HCT116 (cell line): ENCODE data around the gene GRAMD4. TPM values are rescaled to one million over a fixed set of nuclear protein-coding genes. Genes with fewer than 3 reads are reported as not detected.

Experiments
- ATAC-seq: fragments of 200-7000 bp; cut with Tn5 transposase; 2 replicates; pipeline ENCODE4 v1.9.1; 2020; ENCODE audit warnings: mild to moderate bottlenecking, moderate library complexity
- BruUV-seq: library from RNA; stranded (reverse); fragments of 400-500 nt; replicated peaks from 2 replicates; lab custom pipeline; 2021; lab: Mats Ljungman, UMichigan
- CTCF ChIA-PET: fragments of 300-600 bp; sonication (Branson Sonifier 250); formaldehyde crosslinking; loops from one replicate; lab custom pipeline; 2021; ENCODE audit warnings: antibody characterized with exemption; lab: Charles Lee
- POLR2A ChIA-PET: fragments of 300-600, 350-600 bp; sonication (Branson Sonifier 250); formaldehyde crosslinking; loops from one replicate; lab custom pipeline; 2021; ENCODE audit warnings: antibody characterized with exemption; lab: Charles Lee
- RAD21 ChIA-PET, 2 experiments: fragments of 300-600 bp; sonication (Branson Sonifier 250); formaldehyde crosslinking; loops; one replicate each; lab custom pipeline; 2023; ENCODE audit warnings: low total read pairs in 2 of 2; ENCODE audit not compliant: uncharacterized antibody in 2 of 2, unreplicated experiment in 2 of 2, low non-redundant PET in 1 of 2; lab: Charles Lee
- DNase-seq: peaks from one replicate; pipeline ENCODE4 v3.0.0-alpha.2; 2010; ENCODE audit warnings: low read depth, low spot score
- H2AFZ ChIP-seq: fragments of 200-600 bp; shearing (Covaris generic), sonication (generic); 2 replicates; pipeline ENCODE4 v1.6.1; 2017; ENCODE audit warnings: low read depth, mixed run types, mixed read lengths, antibody characterized with exemption, low read length; ENCODE audit not compliant: poor library complexity, severe bottlenecking
- H3K27ac ChIP-seq: 2 replicates; pipeline ENCODE4 v1.5.1; 2012; ENCODE audit warnings: low read depth, low read length
- H3K27me3 ChIP-seq: fragments of 200-600 bp; sonication (generic); 2 replicates; pipeline ENCODE4 v1.6.1; 2016; ENCODE audit warnings: mixed run types, low read length, mixed read lengths; ENCODE audit not compliant: insufficient read depth
- H3K36me3 ChIP-seq, 2 experiments: fragments of 200-500 bp in 1 of 2; fragments of 200-600 bp in 1 of 2; sonication (Bioruptor generic) in 1 of 2; sonication (generic) in 1 of 2; 2 replicates each; pipeline versions ENCODE4 v1.5.1 to v1.6.1; 2014 to 2016; ENCODE audit warnings: low read length in 2 of 2, inconsistent platforms in 1 of 2, mixed read lengths in 1 of 2, mixed run types in 1 of 2; ENCODE audit not compliant: insufficient read depth in 2 of 2, control insufficient read depth in 1 of 2
- H3K4me1 ChIP-seq, 2 experiments: fragments of 200-600 bp in 1 of 2; sonication (generic) in 1 of 2; 2 replicates each; pipeline versions ENCODE4 v1.5.1 to v1.6.1; 2012 to 2017; ENCODE audit warnings: low read length in 2 of 2, inconsistent platforms in 1 of 2, mild to moderate bottlenecking in 1 of 2, mixed read lengths in 1 of 2, mixed run types in 1 of 2, moderate library complexity in 1 of 2; ENCODE audit not compliant: insufficient read depth in 2 of 2, control insufficient read depth in 1 of 2
- H3K4me2 ChIP-seq: fragments of 200-600 bp; sonication (generic); 2 replicates; pipeline ENCODE4 v1.6.1; 2017; ENCODE audit warnings: mixed run types, low read length, mixed read lengths
- H3K4me3 ChIP-seq, 2 experiments: fragments of 200-600 bp in 1 of 2; sonication (generic) in 1 of 2; replicated peaks in 1 of 2; 2 replicates each; pipeline ENCODE4 v1.5.1; 2011 to 2016; ENCODE audit warnings: low read length in 2 of 2, control low read depth in 1 of 2, low read depth in 1 of 2, mild to moderate bottlenecking in 1 of 2, mixed read lengths in 1 of 2, mixed run types in 1 of 2
- H3K79me2 ChIP-seq: fragments of 200-600 bp; sonication (generic); 2 replicates; pipeline ENCODE4 v1.6.1; 2017; ENCODE audit warnings: mild to moderate bottlenecking, mixed run types, low read length, moderate library complexity, mixed read lengths; ENCODE audit not compliant: insufficient read depth
- H3K9ac ChIP-seq: fragments of 200-600 bp; sonication (generic); 2 replicates; pipeline ENCODE4 v1.6.1; 2016; ENCODE audit warnings: low read length, mixed read lengths
- H3K9me2 ChIP-seq: fragments of 200-600 bp; sonication (generic), shearing (Covaris generic); 2 replicates; pipeline ENCODE4 v1.6.1; 2017; ENCODE audit warnings: mixed run types, mild to moderate bottlenecking, moderate library complexity; ENCODE audit not compliant: insufficient read depth
- H3K9me3 ChIP-seq, 2 experiments: fragments of 200-500 bp in 1 of 2; fragments of 200-600 bp in 1 of 2; sonication (Bioruptor generic) in 1 of 2; sonication (generic) in 1 of 2; 2 replicates each; pipeline ENCODE4 v1.6.1; 2014 to 2017; ENCODE audit warnings: low read length in 2 of 2, mixed read lengths in 2 of 2, inconsistent platforms in 1 of 2, low read depth in 1 of 2, mild to moderate bottlenecking in 1 of 2, mixed run types in 1 of 2, moderate library complexity in 1 of 2; ENCODE audit not compliant: control insufficient read depth in 1 of 2, insufficient read depth in 1 of 2
- H4K20me1 ChIP-seq: fragments of 200-600 bp; sonication (generic), shearing (Covaris generic); 2 replicates; pipeline ENCODE4 v1.6.1; 2017; ENCODE audit warnings: mixed run types, mild to moderate bottlenecking, moderate library complexity; ENCODE audit not compliant: insufficient read depth
- EGR1 ChIP-seq: IDR thresholded peaks from 2 replicates; pipeline ENCODE4 v1.6.1; 2012; ENCODE audit warnings: low read depth
- ELF1 ChIP-seq: IDR thresholded peaks from 2 replicates; pipeline ENCODE4 v1.6.1; 2012; ENCODE audit warnings: low read depth, borderline replicate concordance
- EZH2 ChIP-seq: fragments of 200-600 bp; sonication (generic); IDR thresholded peaks from 2 replicates; pipeline ENCODE4 v1.6.1; 2017; ENCODE audit warnings: antibody characterized with exemption, mixed run types
- JUND ChIP-seq: IDR thresholded peaks from 2 replicates; pipeline ENCODE4 v1.6.1; 2012
- POLR2A ChIP-seq: IDR thresholded peaks from 2 replicates; pipeline ENCODE4 v1.7.0; 2011; ENCODE audit warnings: borderline replicate concordance; ENCODE audit not compliant: insufficient read depth, insufficient read length; ENCODE audit errors: extremely low read depth
- POLR2AphosphoS5 ChIP-seq: IDR thresholded peaks from 2 replicates; pipeline ENCODE4 v1.6.1; 2011; ENCODE audit warnings: mild to moderate bottlenecking, low read depth, low read length, moderate library complexity
- RAD21 ChIP-seq: IDR thresholded peaks from 2 replicates; pipeline ENCODE4 v1.6.1; 2012; ENCODE audit warnings: low read depth, mild to moderate bottlenecking
- SIN3A ChIP-seq: IDR thresholded peaks from 2 replicates; pipeline ENCODE4 v1.6.1; 2012; ENCODE audit warnings: low read depth
- SP1 ChIP-seq: IDR thresholded peaks from 2 replicates; pipeline ENCODE4 v1.6.1; 2012; ENCODE audit warnings: low read depth
- TCF7L2 ChIP-seq: IDR thresholded peaks from 2 replicates; pipeline ENCODE4 v1.7.0; 2011; ENCODE audit warnings: borderline replicate concordance, inconsistent platforms; ENCODE audit not compliant: insufficient read depth, insufficient read length; ENCODE audit errors: extremely low read depth
- ZFX ChIP-seq: fragments of 450-650 bp; IDR thresholded peaks from 2 replicates; pipeline ENCODE4 v1.6.1; 2017
- ZNF274 ChIP-seq: fragments of 200-500 bp; sonication (Bioruptor generic); IDR thresholded peaks from 2 replicates; pipeline ENCODE4 v1.6.1; 2014; ENCODE audit warnings: mild to moderate bottlenecking, low read depth, low read length, inconsistent platforms
- intact Hi-C: fragments of 100-400 bp; cut with micrococcal nuclease; formaldehyde crosslinking; loops from 2 replicates; pipeline ENCODE4 v1.10.0; 2022
- total RNA-seq: library from RNA; stranded (reverse); gene quantifications from one replicate; pipeline ENCODE4 v1.2.1, GENCODE V29; 2021; ENCODE audit not compliant: unreplicated experiment
- TF ChIP-seq, protein P1 (sequence below), 3 experiments: fragments of 200-600 bp in 1 of 3; sonication (generic) in 1 of 3; IDR thresholded peaks in 2 of 3; conservative IDR thresholded peaks in 1 of 3; 2 replicates each; pipeline ENCODE4 v1.5.1; 2012 to 2017; ENCODE audit warnings: low read depth in 2 of 3, low read length in 2 of 3, antibody characterized with exemption in 1 of 3, borderline replicate concordance in 1 of 3, control low read depth in 1 of 3, mild to moderate bottlenecking in 1 of 3, mixed read lengths in 1 of 3, mixed run types in 1 of 3, moderate library complexity in 1 of 3; ENCODE audit not compliant: insufficient read depth in 1 of 3
- TF ChIP-seq, protein P2 (sequence below): IDR thresholded peaks from 2 replicates; pipeline ENCODE4 v1.6.1; 2011; ENCODE audit warnings: mild to moderate bottlenecking, low read length, moderate library complexity; ENCODE audit not compliant: insufficient replicate concordance; ENCODE audit errors: extremely low read depth
- TF ChIP-seq, protein P3 (sequence below): IDR thresholded peaks from 2 replicates; pipeline ENCODE4 v1.6.1; 2012
- TF ChIP-seq, protein P4 (sequence below): IDR thresholded peaks from 2 replicates; pipeline ENCODE4 v1.6.1; 2012

GRAMD4 gene
- total RNA-seq, 1 experiment from 2014 or later, result 25.8 TPM

DNA sequence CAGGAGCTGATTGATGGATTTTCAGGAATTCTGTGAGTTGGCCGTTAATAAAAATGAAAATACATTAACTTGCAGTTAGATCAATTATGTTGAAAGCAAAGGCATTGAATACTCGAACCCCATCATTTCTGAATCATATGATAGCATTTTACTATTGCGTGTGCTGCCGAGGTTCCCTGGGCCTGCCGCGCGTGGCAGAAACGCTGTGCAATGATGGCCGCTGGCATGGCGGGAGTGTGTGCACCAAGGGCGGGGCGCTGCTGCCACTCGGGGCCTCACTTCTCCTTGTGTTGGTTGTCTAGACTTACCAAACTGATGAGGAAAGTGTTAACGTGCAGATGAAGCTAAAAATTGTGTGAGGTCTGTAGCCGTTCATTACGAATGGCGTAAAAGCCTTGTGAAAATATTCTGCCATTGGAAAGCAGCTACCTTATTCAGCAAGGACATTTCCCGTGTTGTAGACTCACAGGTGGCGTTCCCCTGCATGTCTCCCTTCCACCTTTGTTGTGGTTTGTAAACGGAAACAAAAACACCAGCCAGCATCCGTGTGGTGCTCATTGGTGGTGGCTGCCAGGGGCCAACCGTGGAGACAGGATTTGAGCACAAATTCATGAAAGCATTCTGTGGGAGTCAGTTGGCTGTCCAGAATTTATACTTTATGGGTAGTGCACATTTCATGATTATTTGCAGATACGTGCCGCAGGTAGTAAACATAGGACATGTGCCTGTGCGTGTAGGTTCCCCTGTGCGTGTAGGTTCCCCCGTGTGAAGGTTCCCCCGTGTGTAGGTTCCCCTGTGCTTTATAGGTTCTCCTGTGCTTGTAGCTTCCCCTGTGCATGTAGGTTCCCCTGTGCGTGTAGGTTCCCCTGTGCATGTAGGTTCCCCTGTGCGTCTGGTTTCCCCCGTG is 5.9 kb upstream of the GRAMD4 start (continued):
- TF ChIP-seq, protein P1, sequence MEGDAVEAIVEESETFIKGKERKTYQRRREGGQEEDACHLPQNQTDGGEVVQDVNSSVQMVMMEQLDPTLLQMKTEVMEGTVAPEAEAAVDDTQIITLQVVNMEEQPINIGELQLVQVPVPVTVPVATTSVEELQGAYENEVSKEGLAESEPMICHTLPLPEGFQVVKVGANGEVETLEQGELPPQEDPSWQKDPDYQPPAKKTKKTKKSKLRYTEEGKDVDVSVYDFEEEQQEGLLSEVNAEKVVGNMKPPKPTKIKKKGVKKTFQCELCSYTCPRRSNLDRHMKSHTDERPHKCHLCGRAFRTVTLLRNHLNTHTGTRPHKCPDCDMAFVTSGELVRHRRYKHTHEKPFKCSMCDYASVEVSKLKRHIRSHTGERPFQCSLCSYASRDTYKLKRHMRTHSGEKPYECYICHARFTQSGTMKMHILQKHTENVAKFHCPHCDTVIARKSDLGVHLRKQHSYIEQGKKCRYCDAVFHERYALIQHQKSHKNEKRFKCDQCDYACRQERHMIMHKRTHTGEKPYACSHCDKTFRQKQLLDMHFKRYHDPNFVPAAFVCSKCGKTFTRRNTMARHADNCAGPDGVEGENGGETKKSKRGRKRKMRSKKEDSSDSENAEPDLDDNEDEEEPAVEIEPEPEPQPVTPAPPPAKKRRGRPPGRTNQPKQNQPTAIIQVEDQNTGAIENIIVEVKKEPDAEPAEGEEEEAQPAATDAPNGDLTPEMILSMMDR (IDR thresholded peaks at IDR 0.05 in 2 of 3, conservative IDR thresholded peaks at IDR 0.05 in 1 of 3; ENCODE audit: borderline replicate concordance in 1 of 3, insufficient read depth in 1 of 3, low read depth in 2 of 3, low read length in 2 of 3), result no peak
- no peak for TF ChIP-seq JUND

DNA sequence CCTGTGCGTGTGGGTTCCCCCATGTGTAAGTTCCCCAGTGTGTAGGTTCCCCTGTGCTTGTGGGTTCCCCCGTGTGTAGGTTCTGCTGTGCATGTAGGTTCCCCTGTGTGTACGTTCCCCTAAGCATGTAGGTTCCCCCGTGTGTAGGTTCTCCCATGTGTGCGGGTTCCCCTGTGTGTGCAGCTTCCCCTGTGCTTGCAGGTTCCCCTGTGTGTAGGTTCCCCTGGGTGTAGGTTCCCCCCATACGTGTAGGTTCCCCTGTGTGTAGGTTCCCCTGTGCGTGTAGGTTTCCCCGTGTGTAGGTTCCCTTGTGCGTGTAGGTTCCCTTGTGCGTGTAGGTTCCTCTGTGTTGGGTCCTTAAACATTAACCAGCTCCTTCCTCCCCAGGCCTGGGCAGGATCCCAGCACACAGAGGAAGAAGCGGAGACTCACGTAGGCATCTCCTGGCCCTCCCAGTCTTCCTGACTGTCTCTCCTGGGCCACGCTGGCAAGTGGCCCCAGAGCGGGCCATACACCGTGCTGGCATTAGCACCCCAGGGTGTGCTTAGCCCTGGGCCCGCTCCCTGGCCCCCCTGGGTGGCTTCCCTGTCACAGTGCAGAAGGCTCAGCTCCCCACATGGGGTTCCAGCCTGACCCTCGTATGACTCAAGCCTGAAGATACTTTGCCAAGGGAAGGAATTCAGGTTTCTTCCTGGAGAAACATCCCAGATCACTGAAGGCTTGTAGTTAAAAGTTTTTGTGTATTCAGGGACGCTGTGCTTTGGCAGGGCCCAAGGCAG is 2.8 kb upstream of the GRAMD4 start:
- Histone ChIP-seq H3K4me3 (no peak overlapping the region), H3K79me2 (no peaks in the 10 kb centered on the region), H3K4me2 (no peak overlapping the region), H3K4me1 (no peaks in the 10 kb centered on the region; a peak in 1 of 4 replicates), H3K36me3 (no peaks in the 10 kb centered on the region), H3K27ac (no peak overlapping the region), H3K9me2 (no peaks in the 10 kb centered on the region), H4K20me1 (no peaks in the 10 kb centered on the region), H3K9ac (no peak overlapping the region), H3K9me3 (no peaks in the 10 kb centered on the region), H3K27me3 (no peaks in the 10 kb centered on the region), H2AFZ (no peak overlapping the region)
- no TSS peak for BruUV-seq
- ATAC-seq, result no peak
- ChIA-PET POLR2A (no interaction called here), CTCF (no interaction called here), RAD21 (no interaction called here)
- intact Hi-C loops, result no loop called here
- DNase-seq, result no peak
- TF ChIP-seq ZNF274, result no peak
- no peak for TF ChIP-seq ELF1
- TF ChIP-seq, protein P2, sequence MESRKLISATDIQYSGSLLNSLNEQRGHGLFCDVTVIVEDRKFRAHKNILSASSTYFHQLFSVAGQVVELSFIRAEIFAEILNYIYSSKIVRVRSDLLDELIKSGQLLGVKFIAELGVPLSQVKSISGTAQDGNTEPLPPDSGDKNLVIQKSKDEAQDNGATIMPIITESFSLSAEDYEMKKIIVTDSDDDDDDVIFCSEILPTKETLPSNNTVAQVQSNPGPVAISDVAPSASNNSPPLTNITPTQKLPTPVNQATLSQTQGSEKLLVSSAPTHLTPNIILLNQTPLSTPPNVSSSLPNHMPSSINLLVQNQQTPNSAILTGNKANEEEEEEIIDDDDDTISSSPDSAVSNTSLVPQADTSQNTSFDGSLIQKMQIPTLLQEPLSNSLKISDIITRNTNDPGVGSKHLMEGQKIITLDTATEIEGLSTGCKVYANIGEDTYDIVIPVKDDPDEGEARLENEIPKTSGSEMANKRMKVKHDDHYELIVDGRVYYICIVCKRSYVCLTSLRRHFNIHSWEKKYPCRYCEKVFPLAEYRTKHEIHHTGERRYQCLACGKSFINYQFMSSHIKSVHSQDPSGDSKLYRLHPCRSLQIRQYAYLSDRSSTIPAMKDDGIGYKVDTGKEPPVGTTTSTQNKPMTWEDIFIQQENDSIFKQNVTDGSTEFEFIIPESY, result no peak
- TF ChIP-seq, protein P3, sequence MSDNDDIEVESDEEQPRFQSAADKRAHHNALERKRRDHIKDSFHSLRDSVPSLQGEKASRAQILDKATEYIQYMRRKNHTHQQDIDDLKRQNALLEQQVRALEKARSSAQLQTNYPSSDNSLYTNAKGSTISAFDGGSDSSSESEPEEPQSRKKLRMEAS, result no peak
- no peak for TF ChIP-seq TCF7L2
- TF ChIP-seq SP1, result no peak
- TF ChIP-seq, protein P4, sequence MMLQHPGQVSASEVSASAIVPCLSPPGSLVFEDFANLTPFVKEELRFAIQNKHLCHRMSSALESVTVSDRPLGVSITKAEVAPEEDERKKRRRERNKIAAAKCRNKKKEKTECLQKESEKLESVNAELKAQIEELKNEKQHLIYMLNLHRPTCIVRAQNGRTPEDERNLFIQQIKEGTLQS, result no peak
- no peak for TF ChIP-seq SIN3A
- no peak for TF ChIP-seq EZH2
- no peak for TF ChIP-seq EGR1
- no peak for TF ChIP-seq ZFX
- no peak for TF ChIP-seq RAD21
- no peak for TF ChIP-seq POLR2AphosphoS5
- no peak for TF ChIP-seq POLR2A
- TF ChIP-seq, protein P1 (IDR thresholded peaks at IDR 0.05 in 2 of 3, conservative IDR thresholded peaks at IDR 0.05 in 1 of 3; ENCODE audit: borderline replicate concordance in 1 of 3, insufficient read depth in 1 of 3, low read depth in 2 of 3, low read length in 2 of 3), result no peak
